Ishikawa (cell line): ENCODE data around the gene PROM1.

Source experiments
- CEBPB ChIP-seq: IDR thresholded peaks from 2 replicates; pipeline ENCODE4 v1.6.1; 2012
- CREB1 ChIP-seq: IDR thresholded peaks from 2 replicates; pipeline ENCODE4 v1.6.1; 2012; ENCODE audit warnings: low read depth
- EGR1 ChIP-seq: IDR thresholded peaks from 2 replicates; pipeline ENCODE4 v1.6.1; 2012
- EP300 ChIP-seq: IDR thresholded peaks from 2 replicates; pipeline ENCODE4 v1.6.1; 2012; ENCODE audit warnings: borderline replicate concordance
- FOXM1 ChIP-seq: IDR thresholded peaks from 2 replicates; pipeline ENCODE4 v1.6.1; 2012; ENCODE audit warnings: low read depth, borderline replicate concordance
- NFIC ChIP-seq: IDR thresholded peaks from 2 replicates; pipeline ENCODE4 v1.6.1; 2012
- RAD21 ChIP-seq: IDR thresholded peaks from 2 replicates; pipeline ENCODE4 v1.6.1; 2012; ENCODE audit warnings: low read depth
- TAF1 ChIP-seq: IDR thresholded peaks from 2 replicates; pipeline ENCODE4 v1.6.1; 2012; ENCODE audit warnings: low read depth, mild to moderate bottlenecking
- TCF12 ChIP-seq: IDR thresholded peaks from 2 replicates; pipeline ENCODE4 v1.6.1; 2012; ENCODE audit warnings: low read depth
- YY1 ChIP-seq: IDR thresholded peaks from 2 replicates; pipeline ENCODE4 v1.6.1; 2012; ENCODE audit warnings: low read depth
- ZBTB7A ChIP-seq: IDR thresholded peaks from 2 replicates; pipeline ENCODE4 v1.6.1; 2012; ENCODE audit warnings: low read depth
- TF ChIP-seq, protein P1 (sequence below): IDR thresholded peaks from 2 replicates; pipeline ENCODE4 v1.6.1; 2012; ENCODE audit warnings: low read depth, mild to moderate bottlenecking
- TF ChIP-seq, protein P2 (sequence below): IDR thresholded peaks from 2 replicates; pipeline ENCODE4 v1.6.1; 2012
- TF ChIP-seq, protein P3 (sequence below): IDR thresholded peaks from 2 replicates; pipeline ENCODE4 v1.6.1; 2012

DNA sequence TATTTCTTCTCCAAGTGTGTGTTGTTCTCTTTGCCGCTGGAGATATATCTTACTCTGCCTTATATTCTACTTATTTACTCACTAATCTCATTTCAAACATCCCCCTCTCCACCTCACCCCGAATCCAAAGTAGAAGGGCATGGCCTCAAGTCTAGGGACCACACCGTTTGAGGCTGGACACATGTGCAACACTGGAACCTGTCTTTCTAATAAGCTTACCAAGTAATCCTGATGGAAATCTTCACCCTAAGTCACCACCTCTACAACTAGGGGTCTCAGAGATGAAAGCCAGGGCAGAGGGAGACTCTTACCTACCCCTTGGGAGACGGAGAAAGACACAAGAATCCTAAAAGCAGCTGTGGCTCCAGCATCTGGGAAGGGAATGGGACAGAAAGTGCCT lies 6.0 kb downstream of the PROM1 start:
- TF ChIP-seq RAD21: no peak
- TF ChIP-seq, protein P1, sequence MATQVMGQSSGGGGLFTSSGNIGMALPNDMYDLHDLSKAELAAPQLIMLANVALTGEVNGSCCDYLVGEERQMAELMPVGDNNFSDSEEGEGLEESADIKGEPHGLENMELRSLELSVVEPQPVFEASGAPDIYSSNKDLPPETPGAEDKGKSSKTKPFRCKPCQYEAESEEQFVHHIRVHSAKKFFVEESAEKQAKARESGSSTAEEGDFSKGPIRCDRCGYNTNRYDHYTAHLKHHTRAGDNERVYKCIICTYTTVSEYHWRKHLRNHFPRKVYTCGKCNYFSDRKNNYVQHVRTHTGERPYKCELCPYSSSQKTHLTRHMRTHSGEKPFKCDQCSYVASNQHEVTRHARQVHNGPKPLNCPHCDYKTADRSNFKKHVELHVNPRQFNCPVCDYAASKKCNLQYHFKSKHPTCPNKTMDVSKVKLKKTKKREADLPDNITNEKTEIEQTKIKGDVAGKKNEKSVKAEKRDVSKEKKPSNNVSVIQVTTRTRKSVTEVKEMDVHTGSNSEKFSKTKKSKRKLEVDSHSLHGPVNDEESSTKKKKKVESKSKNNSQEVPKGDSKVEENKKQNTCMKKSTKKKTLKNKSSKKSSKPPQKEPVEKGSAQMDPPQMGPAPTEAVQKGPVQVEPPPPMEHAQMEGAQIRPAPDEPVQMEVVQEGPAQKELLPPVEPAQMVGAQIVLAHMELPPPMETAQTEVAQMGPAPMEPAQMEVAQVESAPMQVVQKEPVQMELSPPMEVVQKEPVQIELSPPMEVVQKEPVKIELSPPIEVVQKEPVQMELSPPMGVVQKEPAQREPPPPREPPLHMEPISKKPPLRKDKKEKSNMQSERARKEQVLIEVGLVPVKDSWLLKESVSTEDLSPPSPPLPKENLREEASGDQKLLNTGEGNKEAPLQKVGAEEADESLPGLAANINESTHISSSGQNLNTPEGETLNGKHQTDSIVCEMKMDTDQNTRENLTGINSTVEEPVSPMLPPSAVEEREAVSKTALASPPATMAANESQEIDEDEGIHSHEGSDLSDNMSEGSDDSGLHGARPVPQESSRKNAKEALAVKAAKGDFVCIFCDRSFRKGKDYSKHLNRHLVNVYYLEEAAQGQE: no peak
- TF ChIP-seq ZBTB7A: no peak
- no peak for TF ChIP-seq FOXM1
- TF ChIP-seq CEBPB: no peak
- no peak for TF ChIP-seq YY1
- no peak for TF ChIP-seq CREB1
- no peak for TF ChIP-seq TAF1
- TF ChIP-seq, protein P2, sequence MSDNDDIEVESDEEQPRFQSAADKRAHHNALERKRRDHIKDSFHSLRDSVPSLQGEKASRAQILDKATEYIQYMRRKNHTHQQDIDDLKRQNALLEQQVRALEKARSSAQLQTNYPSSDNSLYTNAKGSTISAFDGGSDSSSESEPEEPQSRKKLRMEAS: no peak
- TF ChIP-seq EGR1: no peak
- no peak for TF ChIP-seq EP300
- no peak for TF ChIP-seq TCF12
- TF ChIP-seq, protein P3, sequence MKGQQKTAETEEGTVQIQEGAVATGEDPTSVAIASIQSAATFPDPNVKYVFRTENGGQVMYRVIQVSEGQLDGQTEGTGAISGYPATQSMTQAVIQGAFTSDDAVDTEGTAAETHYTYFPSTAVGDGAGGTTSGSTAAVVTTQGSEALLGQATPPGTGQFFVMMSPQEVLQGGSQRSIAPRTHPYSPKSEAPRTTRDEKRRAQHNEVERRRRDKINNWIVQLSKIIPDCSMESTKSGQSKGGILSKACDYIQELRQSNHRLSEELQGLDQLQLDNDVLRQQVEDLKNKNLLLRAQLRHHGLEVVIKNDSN: no peak
- TF ChIP-seq NFIC: no peak
